K562 (cell line): ENCODE measurements around the gene ARL6IP6. TPM values are rescaled to one million over a fixed set of nuclear protein-coding genes. Genes with fewer than 3 reads are reported as not detected.

Experiments used
- BCL6 ChIP-seq: fragments of 250-450 bp; sonication (Bioruptor Pico); IDR thresholded peaks from 2 replicates; pipeline ENCODE4 v1.4.0; 2020
- BCOR ChIP-seq: fragments of 450-650 bp; IDR thresholded peaks from 2 replicates; pipeline ENCODE4 v1.6.1; 2016
- ETV6 ChIP-seq, 3 experiments: fragments of 150-350 bp in 1 of 3; sonication (generic) in 1 of 3; formaldehyde crosslinking in 1 of 3; IDR thresholded peaks; 2 replicates each; pipeline versions ENCODE4 v1.6.1 to v1.8.0; 2014 to 2022; ENCODE audit warnings: borderline replicate concordance in 2 of 3, low read depth in 2 of 3, antibody characterized with exemption in 1 of 3, low read length in 1 of 3, mild to moderate bottlenecking in 1 of 3, missing genetic modification reagents in 1 of 3
- HCFC1 ChIP-seq: IDR thresholded peaks from 2 replicates; pipeline ENCODE4 v1.6.1; 2012; ENCODE audit warnings: low read depth, low read length, improper control_type of control experiment
- HMGN3 ChIP-seq: IDR thresholded peaks from 2 replicates; pipeline ENCODE4 v1.6.1; 2011; ENCODE audit warnings: borderline replicate concordance, low read depth, mild to moderate bottlenecking, mixed read lengths, low read length; ENCODE audit not compliant: insufficient read length; ENCODE audit errors: extremely low read depth
- MTF1 ChIP-seq: fragments of 250-450 bp; sonication (Bioruptor Pico); IDR thresholded peaks from 2 replicates; pipeline ENCODE4 v1.9.0; 2021; ENCODE audit warnings: moderate library complexity, mild to moderate bottlenecking, inconsistent platforms, borderline replicate concordance
- ZNF140 ChIP-seq: fragments of 250-450 bp; sonication (Bioruptor Pico); IDR thresholded peaks from 2 replicates; pipeline ENCODE4 v1.8.0; 2021; ENCODE audit warnings: moderate library complexity, mild to moderate bottlenecking, inconsistent platforms
- ZNF561 ChIP-seq: fragments of 450-650 bp; formaldehyde crosslinking; conservative IDR thresholded peaks from 2 replicates; pipeline ENCODE4 v1.4.0; 2020; ENCODE audit warnings: mild to moderate bottlenecking, moderate library complexity
- ZNF589 ChIP-seq: fragments of 200-800 bp; sonication (Bioruptor generic); IDR thresholded peaks from 2 replicates; pipeline ENCODE4 v1.6.1; 2016; ENCODE audit warnings: low read depth, missing genetic modification characterization, missing compliant biosample characterization
- polyA plus RNA-seq, 8 experiments: library from polyadenylated mRNA; depleted of rRNA in 4 of 8; stranded (reverse) in 5 of 8; unstranded in 3 of 8; fragments of >200 nt; fragmentation: Nextera tagmentation in 2 of 8; fragmentation: Illumina TruSeq in 1 of 8; extraction: Ambion mirVana in 2 of 8; extraction: Trizol in 1 of 8; gene quantifications; 2 replicates each; pipeline versions ENCODE4 v1.2.1 to v1.2.3, GENCODE V29; 2011 to 2014; ENCODE audit warnings: inconsistent platforms in 1 of 8, missing spikeins in 1 of 8
- total RNA-seq, 7 experiments: library from RNA; depleted of rRNA in 6 of 7; stranded (reverse); fragments of >200 nt in 6 of 7; fragmentation: Illumina TruSeq in 2 of 7; extraction: Trizol in 2 of 7; gene quantifications; 2 replicates each; pipeline versions ENCODE4 v1.2.1 to v1.2.3, GENCODE V29; 2011 to 2021; ENCODE audit warnings: low replicate concordance in 1 of 7
- TF ChIP-seq, protein P1 (sequence below): fragments of 200-600 bp; sonication (generic); IDR thresholded peaks from one replicate; pipeline ENCODE4 v1.6.1; 2012; ENCODE audit warnings: mild to moderate bottlenecking, low read depth, low read length, inconsistent platforms
- TF ChIP-seq, protein P2 (sequence below): fragments of 450-650 bp; IDR thresholded peaks from 2 replicates; pipeline ENCODE4 v1.6.1; 2016; ENCODE audit warnings: antibody characterized with exemption
- TF ChIP-seq, protein P3 (sequence below): IDR thresholded peaks from 2 replicates; pipeline ENCODE4 v1.6.1; 2016; ENCODE audit warnings: missing genetic modification characterization, missing compliant biosample characterization

The ARL6IP6 gene
- total and polyA plus RNA-seq, 9 of the 15 experiments (the other 6 are each of a cell fraction or from before 2014, with no cell fraction given), result 19.2 to 98.5 (median 36.2) TPM

DNA sequence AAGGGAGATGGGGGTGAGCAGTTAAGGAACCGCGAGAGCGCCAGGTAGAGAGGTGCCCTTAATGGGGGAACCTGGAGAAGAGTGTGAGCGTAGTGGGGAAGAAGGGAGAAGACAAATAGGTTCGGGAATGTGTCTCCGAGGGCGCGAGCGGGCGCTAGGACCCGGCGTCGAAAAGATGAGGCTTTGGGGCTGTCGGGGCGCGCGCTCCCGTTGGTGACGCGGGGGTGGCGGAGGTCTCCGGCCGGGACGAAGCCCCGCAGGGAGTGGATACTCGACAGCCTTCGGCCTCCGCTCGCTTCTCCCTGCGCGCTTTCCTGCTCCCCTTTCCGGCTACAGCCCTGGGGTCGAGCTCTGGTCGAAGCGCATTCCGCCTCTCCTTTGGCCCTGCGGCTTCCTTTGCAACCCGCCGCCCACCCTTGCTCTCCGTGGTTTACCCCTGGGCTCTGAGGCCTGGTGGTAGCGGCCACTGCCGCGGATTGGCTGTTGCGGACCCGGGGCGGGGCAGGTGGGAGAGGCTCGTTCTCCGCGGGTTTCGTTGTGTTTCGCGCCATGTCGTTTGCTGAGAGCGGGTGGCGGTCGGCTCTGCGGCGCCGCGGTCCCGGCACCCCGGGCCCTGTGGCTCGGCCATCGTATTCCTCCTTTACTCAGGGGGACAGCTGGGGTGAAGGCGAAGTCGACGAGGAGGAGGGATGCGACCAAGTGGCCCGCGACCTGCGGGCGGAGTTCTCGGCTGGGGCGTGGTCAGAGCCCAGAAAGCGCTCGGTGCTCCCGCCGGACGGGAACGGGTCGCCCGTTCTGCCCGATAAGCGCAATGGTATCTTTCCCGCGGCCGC, at the start of gene ARL6IP6 (continued):
- TF ChIP-seq, protein P1, sequence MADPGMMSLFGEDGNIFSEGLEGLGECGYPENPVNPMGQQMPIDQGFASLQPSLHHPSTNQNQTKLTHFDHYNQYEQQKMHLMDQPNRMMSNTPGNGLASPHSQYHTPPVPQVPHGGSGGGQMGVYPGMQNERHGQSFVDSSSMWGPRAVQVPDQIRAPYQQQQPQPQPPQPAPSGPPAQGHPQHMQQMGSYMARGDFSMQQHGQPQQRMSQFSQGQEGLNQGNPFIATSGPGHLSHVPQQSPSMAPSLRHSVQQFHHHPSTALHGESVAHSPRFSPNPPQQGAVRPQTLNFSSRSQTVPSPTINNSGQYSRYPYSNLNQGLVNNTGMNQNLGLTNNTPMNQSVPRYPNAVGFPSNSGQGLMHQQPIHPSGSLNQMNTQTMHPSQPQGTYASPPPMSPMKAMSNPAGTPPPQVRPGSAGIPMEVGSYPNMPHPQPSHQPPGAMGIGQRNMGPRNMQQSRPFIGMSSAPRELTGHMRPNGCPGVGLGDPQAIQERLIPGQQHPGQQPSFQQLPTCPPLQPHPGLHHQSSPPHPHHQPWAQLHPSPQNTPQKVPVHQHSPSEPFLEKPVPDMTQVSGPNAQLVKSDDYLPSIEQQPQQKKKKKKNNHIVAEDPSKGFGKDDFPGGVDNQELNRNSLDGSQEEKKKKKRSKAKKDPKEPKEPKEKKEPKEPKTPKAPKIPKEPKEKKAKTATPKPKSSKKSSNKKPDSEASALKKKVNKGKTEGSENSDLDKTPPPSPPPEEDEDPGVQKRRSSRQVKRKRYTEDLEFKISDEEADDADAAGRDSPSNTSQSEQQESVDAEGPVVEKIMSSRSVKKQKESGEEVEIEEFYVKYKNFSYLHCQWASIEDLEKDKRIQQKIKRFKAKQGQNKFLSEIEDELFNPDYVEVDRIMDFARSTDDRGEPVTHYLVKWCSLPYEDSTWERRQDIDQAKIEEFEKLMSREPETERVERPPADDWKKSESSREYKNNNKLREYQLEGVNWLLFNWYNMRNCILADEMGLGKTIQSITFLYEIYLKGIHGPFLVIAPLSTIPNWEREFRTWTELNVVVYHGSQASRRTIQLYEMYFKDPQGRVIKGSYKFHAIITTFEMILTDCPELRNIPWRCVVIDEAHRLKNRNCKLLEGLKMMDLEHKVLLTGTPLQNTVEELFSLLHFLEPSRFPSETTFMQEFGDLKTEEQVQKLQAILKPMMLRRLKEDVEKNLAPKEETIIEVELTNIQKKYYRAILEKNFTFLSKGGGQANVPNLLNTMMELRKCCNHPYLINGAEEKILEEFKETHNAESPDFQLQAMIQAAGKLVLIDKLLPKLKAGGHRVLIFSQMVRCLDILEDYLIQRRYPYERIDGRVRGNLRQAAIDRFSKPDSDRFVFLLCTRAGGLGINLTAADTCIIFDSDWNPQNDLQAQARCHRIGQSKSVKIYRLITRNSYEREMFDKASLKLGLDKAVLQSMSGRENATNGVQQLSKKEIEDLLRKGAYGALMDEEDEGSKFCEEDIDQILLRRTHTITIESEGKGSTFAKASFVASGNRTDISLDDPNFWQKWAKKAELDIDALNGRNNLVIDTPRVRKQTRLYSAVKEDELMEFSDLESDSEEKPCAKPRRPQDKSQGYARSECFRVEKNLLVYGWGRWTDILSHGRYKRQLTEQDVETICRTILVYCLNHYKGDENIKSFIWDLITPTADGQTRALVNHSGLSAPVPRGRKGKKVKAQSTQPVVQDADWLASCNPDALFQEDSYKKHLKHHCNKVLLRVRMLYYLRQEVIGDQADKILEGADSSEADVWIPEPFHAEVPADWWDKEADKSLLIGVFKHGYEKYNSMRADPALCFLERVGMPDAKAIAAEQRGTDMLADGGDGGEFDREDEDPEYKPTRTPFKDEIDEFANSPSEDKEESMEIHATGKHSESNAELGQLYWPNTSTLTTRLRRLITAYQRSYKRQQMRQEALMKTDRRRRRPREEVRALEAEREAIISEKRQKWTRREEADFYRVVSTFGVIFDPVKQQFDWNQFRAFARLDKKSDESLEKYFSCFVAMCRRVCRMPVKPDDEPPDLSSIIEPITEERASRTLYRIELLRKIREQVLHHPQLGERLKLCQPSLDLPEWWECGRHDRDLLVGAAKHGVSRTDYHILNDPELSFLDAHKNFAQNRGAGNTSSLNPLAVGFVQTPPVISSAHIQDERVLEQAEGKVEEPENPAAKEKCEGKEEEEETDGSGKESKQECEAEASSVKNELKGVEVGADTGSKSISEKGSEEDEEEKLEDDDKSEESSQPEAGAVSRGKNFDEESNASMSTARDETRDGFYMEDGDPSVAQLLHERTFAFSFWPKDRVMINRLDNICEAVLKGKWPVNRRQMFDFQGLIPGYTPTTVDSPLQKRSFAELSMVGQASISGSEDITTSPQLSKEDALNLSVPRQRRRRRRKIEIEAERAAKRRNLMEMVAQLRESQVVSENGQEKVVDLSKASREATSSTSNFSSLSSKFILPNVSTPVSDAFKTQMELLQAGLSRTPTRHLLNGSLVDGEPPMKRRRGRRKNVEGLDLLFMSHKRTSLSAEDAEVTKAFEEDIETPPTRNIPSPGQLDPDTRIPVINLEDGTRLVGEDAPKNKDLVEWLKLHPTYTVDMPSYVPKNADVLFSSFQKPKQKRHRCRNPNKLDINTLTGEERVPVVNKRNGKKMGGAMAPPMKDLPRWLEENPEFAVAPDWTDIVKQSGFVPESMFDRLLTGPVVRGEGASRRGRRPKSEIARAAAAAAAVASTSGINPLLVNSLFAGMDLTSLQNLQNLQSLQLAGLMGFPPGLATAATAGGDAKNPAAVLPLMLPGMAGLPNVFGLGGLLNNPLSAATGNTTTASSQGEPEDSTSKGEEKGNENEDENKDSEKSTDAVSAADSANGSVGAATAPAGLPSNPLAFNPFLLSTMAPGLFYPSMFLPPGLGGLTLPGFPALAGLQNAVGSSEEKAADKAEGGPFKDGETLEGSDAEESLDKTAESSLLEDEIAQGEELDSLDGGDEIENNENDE, result no peak
- peak; percentile 72 for TF ChIP-seq BCOR
- TF ChIP-seq, protein P2, sequence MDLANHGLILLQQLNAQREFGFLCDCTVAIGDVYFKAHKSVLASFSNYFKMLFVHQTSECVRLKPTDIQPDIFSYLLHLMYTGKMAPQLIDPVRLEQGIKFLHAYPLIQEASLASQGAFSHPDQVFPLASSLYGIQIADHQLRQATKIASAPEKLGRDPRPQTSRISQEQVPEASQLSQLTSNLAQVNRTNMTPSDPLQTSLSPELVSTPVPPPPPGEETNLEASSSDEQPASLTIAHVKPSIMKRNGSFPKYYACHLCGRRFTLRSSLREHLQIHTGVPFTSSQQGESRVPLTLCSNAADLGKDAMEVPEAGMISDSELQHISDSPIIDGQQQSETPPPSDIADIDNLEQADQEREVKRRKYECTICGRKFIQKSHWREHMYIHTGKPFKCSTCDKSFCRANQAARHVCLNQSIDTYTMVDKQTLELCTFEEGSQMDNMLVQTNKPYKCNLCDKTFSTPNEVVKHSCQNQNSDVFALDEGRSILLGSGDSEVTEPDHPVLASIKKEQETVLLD, result no peak; the same call in 1 of the 2 replicates
- TF ChIP-seq ZNF561 (CRISPR knock-in tag), result no peak
- TF ChIP-seq, protein P3, sequence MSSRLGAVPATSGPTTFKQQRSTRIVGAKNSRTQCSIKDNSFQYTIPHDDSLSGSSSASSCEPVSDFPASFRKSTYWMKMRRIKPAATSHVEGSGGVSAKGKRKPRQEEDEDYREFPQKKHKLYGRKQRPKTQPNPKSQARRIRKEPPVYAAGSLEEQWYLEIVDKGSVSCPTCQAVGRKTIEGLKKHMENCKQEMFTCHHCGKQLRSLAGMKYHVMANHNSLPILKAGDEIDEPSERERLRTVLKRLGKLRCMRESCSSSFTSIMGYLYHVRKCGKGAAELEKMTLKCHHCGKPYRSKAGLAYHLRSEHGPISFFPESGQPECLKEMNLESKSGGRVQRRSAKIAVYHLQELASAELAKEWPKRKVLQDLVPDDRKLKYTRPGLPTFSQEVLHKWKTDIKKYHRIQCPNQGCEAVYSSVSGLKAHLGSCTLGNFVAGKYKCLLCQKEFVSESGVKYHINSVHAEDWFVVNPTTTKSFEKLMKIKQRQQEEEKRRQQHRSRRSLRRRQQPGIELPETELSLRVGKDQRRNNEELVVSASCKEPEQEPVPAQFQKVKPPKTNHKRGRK (tag), result no peak
- peak; percentile 14; the same call in 1 of the 2 replicates for TF ChIP-seq HCFC1
- TF ChIP-seq ZNF589 (CRISPR knock-in tag), result no peak
- TF ChIP-seq HMGN3, result peak; percentile 84
- TF ChIP-seq ETV6 (IDR thresholded peaks at IDR 0.05; ENCODE audit: borderline replicate concordance in 1 of 2, low read depth in 2 of 2, low read length in 1 of 2), result no peak
- 0 out of 2 replicates have a peak, but pooled peaks have one; percentile 42 for TF ChIP-seq ETV6 (CRISPR knock-in tag; IDR thresholded peaks at IDR 0.05; ENCODE audit: borderline replicate concordance)
- no peak for TF ChIP-seq ZNF140
- TF ChIP-seq BCL6 (CRISPR knock-in tag), result no peak
- no peak for TF ChIP-seq MTF1
